22Rv1 (cell line): ENCODE measurements around the gene GON4L.

Source experiments
- H3K27ac ChIP-seq: fragments of 450-650 bp; 2 replicates; pipeline ENCODE4 v1.5.1; 2017
- ZFX ChIP-seq: fragments of 450-650 bp; IDR thresholded peaks from 2 replicates; pipeline ENCODE4 v1.6.1; 2017; ENCODE audit warnings: antibody characterized with exemption, borderline replicate concordance
- TF ChIP-seq, protein P1 (sequence below): fragments of 450-650 bp; IDR thresholded peaks from 2 replicates; pipeline ENCODE4 v1.5.1; 2017; ENCODE audit warnings: mild to moderate bottlenecking

The GON4L gene

GRCh38 chr1:155840386-155840785 lies 16.6 kb downstream of the GON4L start:
- H3K27ac ChIP-seq: no peak overlapping the region
- TF ChIP-seq ZFX: no peak
- TF ChIP-seq, protein P1, sequence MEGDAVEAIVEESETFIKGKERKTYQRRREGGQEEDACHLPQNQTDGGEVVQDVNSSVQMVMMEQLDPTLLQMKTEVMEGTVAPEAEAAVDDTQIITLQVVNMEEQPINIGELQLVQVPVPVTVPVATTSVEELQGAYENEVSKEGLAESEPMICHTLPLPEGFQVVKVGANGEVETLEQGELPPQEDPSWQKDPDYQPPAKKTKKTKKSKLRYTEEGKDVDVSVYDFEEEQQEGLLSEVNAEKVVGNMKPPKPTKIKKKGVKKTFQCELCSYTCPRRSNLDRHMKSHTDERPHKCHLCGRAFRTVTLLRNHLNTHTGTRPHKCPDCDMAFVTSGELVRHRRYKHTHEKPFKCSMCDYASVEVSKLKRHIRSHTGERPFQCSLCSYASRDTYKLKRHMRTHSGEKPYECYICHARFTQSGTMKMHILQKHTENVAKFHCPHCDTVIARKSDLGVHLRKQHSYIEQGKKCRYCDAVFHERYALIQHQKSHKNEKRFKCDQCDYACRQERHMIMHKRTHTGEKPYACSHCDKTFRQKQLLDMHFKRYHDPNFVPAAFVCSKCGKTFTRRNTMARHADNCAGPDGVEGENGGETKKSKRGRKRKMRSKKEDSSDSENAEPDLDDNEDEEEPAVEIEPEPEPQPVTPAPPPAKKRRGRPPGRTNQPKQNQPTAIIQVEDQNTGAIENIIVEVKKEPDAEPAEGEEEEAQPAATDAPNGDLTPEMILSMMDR: no peak

GRCh38 chr1:155835548-155835947 lies 21.5 kb downstream of the GON4L start:
- TF ChIP-seq, protein P1: no peak
- no peak for TF ChIP-seq ZFX
- H3K27ac ChIP-seq: peak overlapping the region; percentile 19; the same call in 1 of the 2 replicates

GRCh38 chr1:155834927-155835399 lies 22.1 kb downstream of the GON4L start:
- peak overlapping the region; percentile 19; the same call in 1 of the 2 replicates for H3K27ac ChIP-seq

DNA sequence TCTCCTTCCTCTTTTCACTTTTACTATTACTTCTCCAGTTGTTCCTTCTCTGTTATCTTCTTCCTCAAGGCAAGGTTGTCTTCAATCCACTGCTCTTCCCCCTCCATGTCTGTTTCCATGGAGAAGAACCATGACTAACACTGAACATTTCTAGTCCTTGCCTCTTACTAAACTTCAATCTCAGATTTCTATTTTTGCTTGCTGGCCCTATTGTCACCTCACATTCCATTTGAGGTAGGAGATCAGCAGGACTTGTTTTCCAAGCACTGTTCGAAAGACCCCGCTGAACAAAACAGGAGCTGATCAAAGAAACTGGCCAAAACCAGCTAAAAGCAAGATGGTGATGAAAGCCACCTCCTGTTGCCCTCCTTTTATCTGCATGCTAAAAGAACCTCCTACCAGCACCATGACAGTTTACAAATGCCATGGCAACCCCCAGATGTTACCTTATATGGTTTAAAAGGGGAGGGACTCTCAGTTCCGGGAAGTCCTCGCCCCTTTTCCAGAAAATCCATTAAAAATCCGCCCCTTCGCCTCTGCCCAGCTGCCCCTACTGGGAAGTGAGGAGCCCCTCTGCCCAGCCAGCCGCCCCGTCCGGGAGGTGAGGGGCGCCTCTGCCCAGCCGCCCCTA lies 22.6 kb downstream of the GON4L start:
- TF ChIP-seq ZFX: no peak
- TF ChIP-seq, protein P1: no peak
- no peak overlapping the region for H3K27ac ChIP-seq

- no peak for TF ChIP-seq ZFX
- TF ChIP-seq, protein P1: no peak
- H3K27ac ChIP-seq: no peak overlapping the region
Observed at GRCh38 chr1:155833665-155834295, 23.2 kb downstream of the GON4L start.

GRCh38 chr1:155831279-155831976 lies 25.6 kb downstream of the GON4L start:
- H3K27ac ChIP-seq: no peak overlapping the region
- no peak for TF ChIP-seq ZFX
- TF ChIP-seq, protein P1: no peak

- H3K27ac ChIP-seq: no peak overlapping the region
- no peak for TF ChIP-seq ZFX
- TF ChIP-seq, protein P1: no peak
Observed at GRCh38 chr1:155827450-155827849, 29.6 kb downstream of the GON4L start.
